ENCODE measurements around the gene EFNA2. TPM values are rescaled to one million over a fixed set of nuclear protein-coding genes. Genes with fewer than 3 reads are reported as not detected.
"Not testable (repeated sequence)": the region's sequence is repeated elsewhere in the genome, so short reads cannot be mapped to it uniquely, and the experiment has no call there.

Gene EFNA2
- total RNA-seq, 1 donor from 2014 or later: not detected

GRCh38 chr19:1302533-1303239 is 17.0 kb downstream of the EFNA2 start:
- no peaks in the 10 kb centered on the region for H3K36me3 ChIP-seq
- H3K4me1 ChIP-seq: no peaks in the 10 kb centered on the region
- no peaks in the 10 kb centered on the region for H3K27me3 ChIP-seq
- TF ChIP-seq POLR2AphosphoS5 (IDR thresholded peaks at IDR 0.05; ENCODE audit: insufficient read depth in 1 of 2, low read depth in 1 of 2) (no peak), POLR2A (IDR thresholded peaks at IDR 0.05) (no peak)
- no peak for DNase-seq (ENCODE audit: extremely low spot score in 2 of 2)
- intact Hi-C loops (cut with DNase I): no loop called here
- H3K27ac ChIP-seq: no peak overlapping the region
- no peak overlapping the region for H3K4me3 ChIP-seq
- no peaks in the 10 kb centered on the region for H3K9me3 ChIP-seq

- H3K27me3 ChIP-seq: no peaks in the 10 kb centered on the region
- no peaks in the 10 kb centered on the region for H3K4me1 ChIP-seq
- no peak overlapping the region for H3K27ac ChIP-seq
- TF ChIP-seq, protein P1, sequence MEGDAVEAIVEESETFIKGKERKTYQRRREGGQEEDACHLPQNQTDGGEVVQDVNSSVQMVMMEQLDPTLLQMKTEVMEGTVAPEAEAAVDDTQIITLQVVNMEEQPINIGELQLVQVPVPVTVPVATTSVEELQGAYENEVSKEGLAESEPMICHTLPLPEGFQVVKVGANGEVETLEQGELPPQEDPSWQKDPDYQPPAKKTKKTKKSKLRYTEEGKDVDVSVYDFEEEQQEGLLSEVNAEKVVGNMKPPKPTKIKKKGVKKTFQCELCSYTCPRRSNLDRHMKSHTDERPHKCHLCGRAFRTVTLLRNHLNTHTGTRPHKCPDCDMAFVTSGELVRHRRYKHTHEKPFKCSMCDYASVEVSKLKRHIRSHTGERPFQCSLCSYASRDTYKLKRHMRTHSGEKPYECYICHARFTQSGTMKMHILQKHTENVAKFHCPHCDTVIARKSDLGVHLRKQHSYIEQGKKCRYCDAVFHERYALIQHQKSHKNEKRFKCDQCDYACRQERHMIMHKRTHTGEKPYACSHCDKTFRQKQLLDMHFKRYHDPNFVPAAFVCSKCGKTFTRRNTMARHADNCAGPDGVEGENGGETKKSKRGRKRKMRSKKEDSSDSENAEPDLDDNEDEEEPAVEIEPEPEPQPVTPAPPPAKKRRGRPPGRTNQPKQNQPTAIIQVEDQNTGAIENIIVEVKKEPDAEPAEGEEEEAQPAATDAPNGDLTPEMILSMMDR (IDR thresholded peaks at IDR 0.05): no peak
- H3K9me3 ChIP-seq: no peaks in the 10 kb centered on the region
- no peaks in the 10 kb centered on the region for H3K36me3 ChIP-seq
- intact Hi-C loops (cut with DNase I): no loop called here
- DNase-seq (ENCODE audit: extremely low spot score in 2 of 2): no peak
- no peak overlapping the region for H3K4me3 ChIP-seq
These were observed 18.7 kb downstream of the EFNA2 start for GRCh38 chr19:1304197-1304924.

- intact Hi-C loops (cut with DNase I); H3K36me3 ChIP-seq; H3K4me1 ChIP-seq; H3K27me3 ChIP-seq; H3K4me3 ChIP-seq; DNase-seq (ENCODE audit: extremely low spot score in 2 of 2); H3K9me3 ChIP-seq; H3K27ac ChIP-seq: not testable (repeated sequence)
These were observed 19.7 kb downstream of the EFNA2 start for GRCh38 chr19:1305354-1305753.

DNA sequence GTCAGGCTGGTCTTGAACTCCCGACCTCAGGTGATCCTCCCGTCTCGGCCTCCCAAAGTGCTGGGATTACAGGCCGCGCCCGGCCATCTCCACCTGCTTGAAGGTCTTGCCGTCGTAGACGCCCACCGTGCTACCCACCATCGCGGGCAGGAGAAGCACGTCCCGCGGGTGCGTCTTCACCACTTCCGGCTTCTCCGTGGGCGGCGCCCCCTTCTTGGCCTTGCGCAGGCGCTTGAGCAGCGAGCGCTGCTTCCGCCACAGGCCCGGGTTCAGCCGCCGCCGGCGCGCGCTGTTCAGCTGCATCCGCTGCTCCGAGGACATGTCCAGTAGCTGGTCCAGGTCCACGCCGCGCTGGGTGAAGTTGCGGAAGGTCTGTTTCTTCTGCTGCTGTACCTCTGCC is 21.6 kb downstream of the EFNA2 start:
- no peak for TF ChIP-seq POLR2AphosphoS5 (IDR thresholded peaks at IDR 0.05; ENCODE audit: insufficient read depth in 1 of 2, low read depth in 1 of 2)
- TF ChIP-seq, protein P1 (IDR thresholded peaks at IDR 0.05): no peak
- TF ChIP-seq POLR2A (IDR thresholded peaks at IDR 0.05): no peak
- DNase-seq (ENCODE audit: extremely low spot score in 2 of 2): no peak

DNA sequence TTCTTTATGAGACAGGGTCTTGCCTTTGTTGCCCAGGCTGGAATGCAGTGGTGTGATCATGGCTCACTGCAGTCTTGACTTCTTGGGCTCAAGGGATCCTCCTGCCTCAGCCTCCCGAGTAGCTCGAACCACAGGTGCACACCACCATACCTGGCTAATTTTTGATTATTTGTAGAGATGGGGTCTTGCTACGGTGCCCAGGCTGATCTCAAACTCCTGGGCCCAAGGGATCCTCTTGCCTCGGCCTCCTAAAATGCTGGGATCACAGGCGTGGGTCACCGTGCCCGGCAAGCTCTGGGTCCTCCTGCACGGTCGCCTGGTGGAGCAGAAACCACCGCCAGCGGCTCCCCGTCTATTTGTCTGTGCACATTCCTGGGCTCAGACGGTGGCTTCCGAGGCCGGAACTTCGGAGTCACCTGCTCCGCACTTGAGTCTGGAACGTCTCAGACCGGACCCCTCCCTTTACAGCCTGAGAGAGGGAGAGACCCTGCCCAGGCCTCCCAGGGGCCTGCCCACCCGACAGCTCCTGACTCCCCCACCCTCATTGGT is 22.2 kb downstream of the EFNA2 start:
- H3K27me3 ChIP-seq: no peaks in the 10 kb centered on the region
- intact Hi-C loops (cut with DNase I): no loop called here
- TF ChIP-seq, protein P1 (IDR thresholded peaks at IDR 0.05): no peak
- TF ChIP-seq POLR2A (IDR thresholded peaks at IDR 0.05) (no peak), POLR2AphosphoS5 (IDR thresholded peaks at IDR 0.05; ENCODE audit: insufficient read depth in 1 of 2, low read depth in 1 of 2) (no peak)
- H3K27ac ChIP-seq: no peak overlapping the region
- no peaks in the 10 kb centered on the region for H3K9me3 ChIP-seq
- no peak for DNase-seq (ENCODE audit: extremely low spot score in 2 of 2)
- no peaks in the 10 kb centered on the region for H3K36me3 ChIP-seq
- H3K4me1 ChIP-seq: no peaks in the 10 kb centered on the region
- H3K4me3 ChIP-seq: no peak overlapping the region

More for the DNA sequence above, 21.6 kb downstream of the EFNA2 start:
- Histone ChIP-seq H3K9me3 (no peaks in the 10 kb centered on the region), H3K4me1 (no peaks in the 10 kb centered on the region), H3K36me3 (no peaks in the 10 kb centered on the region), H3K27ac (no peak overlapping the region), H3K27me3 (no peaks in the 10 kb centered on the region), H3K4me3 (no peak overlapping the region)
- intact Hi-C loops (cut with DNase I): no loop called here

GRCh38 chr19:1308718-1309117 is 23.0 kb downstream of the EFNA2 start:
- Histone ChIP-seq H3K4me1 (no peaks in the 10 kb centered on the region), H3K36me3 (no peaks in the 10 kb centered on the region), H3K27me3 (no peaks in the 10 kb centered on the region), H3K27ac (no peak overlapping the region), H3K9me3 (no peaks in the 10 kb centered on the region), H3K4me3 (no peak overlapping the region)
- intact Hi-C loops (cut with DNase I): no loop called here
- no peak for DNase-seq (ENCODE audit: extremely low spot score in 2 of 2)
- TF ChIP-seq POLR2AphosphoS5 (IDR thresholded peaks at IDR 0.05; ENCODE audit: insufficient read depth in 1 of 2, low read depth in 1 of 2) (no peak), POLR2A (IDR thresholded peaks at IDR 0.05) (no peak)
- TF ChIP-seq, protein P1 (IDR thresholded peaks at IDR 0.05): no peak

All from vagina (tissue), 2 donors.